ENCODE data around the gene FBN1. TPM values are rescaled to one million over a fixed set of nuclear protein-coding genes. Genes with fewer than 3 reads are reported as not detected.

FBN1 gene
- total and polyA plus RNA-seq, 2 experiments from 2014 or later = 1.9 to 3.8 TPM

DNA sequence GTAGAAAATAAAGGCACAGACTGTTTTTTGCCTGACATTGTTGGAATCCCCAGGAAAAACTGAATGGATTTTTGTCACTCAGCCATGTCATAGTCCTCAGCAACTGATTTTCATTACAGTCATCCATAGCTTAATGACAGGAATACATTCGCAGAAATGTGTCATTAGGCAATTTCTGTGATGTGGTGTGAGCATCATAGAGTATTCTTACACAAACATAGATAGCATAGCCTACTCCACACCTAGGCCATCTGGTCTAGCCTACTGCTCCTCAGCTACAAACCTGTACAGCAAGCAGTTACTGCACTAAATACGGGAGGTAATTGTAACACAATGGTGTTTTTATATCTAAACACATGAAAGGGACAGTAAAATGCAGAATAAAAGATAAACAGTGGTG lies 34.4 kb upstream of the FBN1 start (continued):
- TF ChIP-seq, protein P1, sequence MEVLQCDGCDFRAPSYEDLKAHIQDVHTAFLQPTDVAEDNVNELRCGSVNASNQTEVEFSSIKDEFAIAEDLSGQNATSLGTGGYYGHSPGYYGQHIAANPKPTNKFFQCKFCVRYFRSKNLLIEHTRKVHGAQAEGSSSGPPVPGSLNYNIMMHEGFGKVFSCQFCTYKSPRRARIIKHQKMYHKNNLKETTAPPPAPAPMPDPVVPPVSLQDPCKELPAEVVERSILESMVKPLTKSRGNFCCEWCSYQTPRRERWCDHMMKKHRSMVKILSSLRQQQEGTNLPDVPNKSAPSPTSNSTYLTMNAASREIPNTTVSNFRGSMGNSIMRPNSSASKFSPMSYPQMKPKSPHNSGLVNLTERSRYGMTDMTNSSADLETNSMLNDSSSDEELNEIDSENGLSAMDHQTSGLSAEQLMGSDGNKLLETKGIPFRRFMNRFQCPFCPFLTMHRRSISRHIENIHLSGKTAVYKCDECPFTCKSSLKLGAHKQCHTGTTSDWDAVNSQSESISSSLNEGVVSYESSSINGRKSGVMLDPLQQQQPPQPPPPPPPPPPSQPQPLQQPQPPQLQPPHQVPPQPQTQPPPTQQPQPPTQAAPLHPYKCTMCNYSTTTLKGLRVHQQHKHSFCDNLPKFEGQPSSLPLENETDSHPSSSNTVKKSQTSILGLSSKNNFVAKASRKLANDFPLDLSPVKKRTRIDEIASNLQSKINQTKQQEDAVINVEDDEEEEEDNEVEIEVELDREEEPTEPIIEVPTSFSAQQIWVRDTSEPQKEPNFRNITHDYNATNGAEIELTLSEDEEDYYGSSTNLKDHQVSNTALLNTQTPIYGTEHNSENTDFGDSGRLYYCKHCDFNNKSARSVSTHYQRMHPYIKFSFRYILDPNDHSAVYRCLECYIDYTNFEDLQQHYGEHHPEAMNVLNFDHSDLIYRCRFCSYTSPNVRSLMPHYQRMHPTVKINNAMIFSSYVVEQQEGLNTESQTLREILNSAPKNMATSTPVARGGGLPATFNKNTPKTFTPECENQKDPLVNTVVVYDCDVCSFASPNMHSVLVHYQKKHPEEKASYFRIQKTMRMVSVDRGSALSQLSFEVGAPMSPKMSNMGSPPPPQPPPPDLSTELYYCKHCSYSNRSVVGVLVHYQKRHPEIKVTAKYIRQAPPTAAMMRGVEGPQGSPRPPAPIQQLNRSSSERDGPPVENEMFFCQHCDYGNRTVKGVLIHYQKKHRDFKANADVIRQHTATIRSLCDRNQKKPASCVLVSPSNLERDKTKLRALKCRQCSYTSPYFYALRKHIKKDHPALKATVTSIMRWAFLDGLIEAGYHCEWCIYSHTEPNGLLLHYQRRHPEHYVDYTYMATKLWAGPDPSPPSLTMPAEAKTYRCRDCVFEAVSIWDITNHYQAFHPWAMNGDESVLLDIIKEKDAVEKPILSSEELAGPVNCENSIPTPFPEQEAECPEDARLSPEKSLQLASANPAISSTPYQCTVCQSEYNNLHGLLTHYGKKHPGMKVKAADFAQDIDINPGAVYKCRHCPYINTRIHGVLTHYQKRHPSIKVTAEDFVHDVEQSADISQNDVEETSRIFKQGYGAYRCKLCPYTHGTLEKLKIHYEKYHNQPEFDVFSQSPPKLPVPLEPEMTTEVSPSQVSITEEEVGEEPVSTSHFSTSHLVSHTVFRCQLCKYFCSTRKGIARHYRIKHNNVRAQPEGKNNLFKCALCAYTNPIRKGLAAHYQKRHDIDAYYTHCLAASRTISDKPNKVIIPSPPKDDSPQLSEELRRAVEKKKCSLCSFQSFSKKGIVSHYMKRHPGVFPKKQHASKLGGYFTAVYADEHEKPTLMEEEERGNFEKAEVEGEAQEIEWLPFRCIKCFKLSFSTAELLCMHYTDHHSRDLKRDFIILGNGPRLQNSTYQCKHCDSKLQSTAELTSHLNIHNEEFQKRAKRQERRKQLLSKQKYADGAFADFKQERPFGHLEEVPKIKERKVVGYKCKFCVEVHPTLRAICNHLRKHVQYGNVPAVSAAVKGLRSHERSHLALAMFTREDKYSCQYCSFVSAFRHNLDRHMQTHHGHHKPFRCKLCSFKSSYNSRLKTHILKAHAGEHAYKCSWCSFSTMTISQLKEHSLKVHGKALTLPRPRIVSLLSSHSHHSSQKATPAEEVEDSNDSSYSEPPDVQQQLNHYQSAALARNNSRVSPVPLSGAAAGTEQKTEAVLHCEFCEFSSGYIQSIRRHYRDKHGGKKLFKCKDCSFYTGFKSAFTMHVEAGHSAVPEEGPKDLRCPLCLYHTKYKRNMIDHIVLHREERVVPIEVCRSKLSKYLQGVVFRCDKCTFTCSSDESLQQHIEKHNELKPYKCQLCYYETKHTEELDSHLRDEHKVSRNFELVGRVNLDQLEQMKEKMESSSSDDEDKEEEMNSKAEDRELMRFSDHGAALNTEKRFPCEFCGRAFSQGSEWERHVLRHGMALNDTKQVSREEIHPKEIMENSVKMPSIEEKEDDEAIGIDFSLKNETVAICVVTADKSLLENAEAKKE (CRISPR knock-in tag; IDR thresholded peaks at IDR 0.05) = no peak
- TF ChIP-seq EZH2 (IDR thresholded peaks at IDR 0.05; ENCODE audit: low read depth, unreplicated experiment) = no peak

DNA sequence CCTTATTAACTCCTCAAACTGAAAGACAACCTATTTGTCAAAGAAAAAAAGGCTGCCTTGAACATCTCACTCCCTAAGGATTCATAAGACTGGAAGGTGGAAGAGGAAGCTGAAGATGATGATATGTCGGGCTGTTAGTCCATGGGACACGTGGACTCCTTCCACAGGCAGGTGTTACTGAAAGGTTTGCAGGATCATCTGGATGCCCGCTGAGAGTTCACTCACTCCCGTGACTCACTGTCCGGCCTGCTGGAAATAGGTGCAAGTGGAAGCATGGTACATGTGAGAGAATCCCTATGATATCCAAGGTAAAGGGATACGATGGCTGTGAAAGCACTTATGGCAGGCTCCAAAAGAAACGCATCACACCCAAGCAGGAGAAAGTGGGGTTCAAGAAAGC lies 33.3 kb upstream of the FBN1 start:
- Histone ChIP-seq H3K4me3 (no peak overlapping the region), H3K36me3 (ENCODE audit: insufficient read depth) (no peaks in the 10 kb centered on the region), H3K27ac (ENCODE audit: low read depth) (no peak overlapping the region), H2AFZ (no peak overlapping the region), H3K4me1 (ENCODE audit: insufficient read depth) (no peaks in the 10 kb centered on the region), H3K27me3 (ENCODE audit: insufficient read depth) (no peaks in the 10 kb centered on the region), H3F3A (replicated peaks; ENCODE audit: low read depth) (no peaks in the 10 kb centered on the region), H4K20me1 (replicated peaks; ENCODE audit: insufficient read depth) (no peaks in the 10 kb centered on the region), H3K4me2 (no peak overlapping the region), H3K9me2 (ENCODE audit: insufficient read depth) (peaks cover 9% of the 10 kb centered on the region; the same call in 1 of the 2 replicates), H3K79me2 (replicated peaks; ENCODE audit: insufficient read depth) (no peaks in the 10 kb centered on the region)
- Mint-ChIP-seq H3K27me3 (ENCODE audit: insufficient read depth, low read depth, poor library complexity) (no peaks in the 10 kb centered on the region), H3K4me1 (no peaks in the 10 kb centered on the region), H3K4me3 (no peak overlapping the region), H3K27ac (no peak overlapping the region), H3K9me3 (no peaks in the 10 kb centered on the region), H3K36me3 (ENCODE audit: low read depth) (no peaks in the 10 kb centered on the region)
- DNase-seq (ENCODE audit: low spot score) (no peak), ATAC-seq (no peak)
- no peak for TF ChIP-seq ZNF331 (CRISPR knock-in tag; IDR thresholded peaks at IDR 0.05; ENCODE audit: low read depth)
- TF ChIP-seq, protein P2, sequence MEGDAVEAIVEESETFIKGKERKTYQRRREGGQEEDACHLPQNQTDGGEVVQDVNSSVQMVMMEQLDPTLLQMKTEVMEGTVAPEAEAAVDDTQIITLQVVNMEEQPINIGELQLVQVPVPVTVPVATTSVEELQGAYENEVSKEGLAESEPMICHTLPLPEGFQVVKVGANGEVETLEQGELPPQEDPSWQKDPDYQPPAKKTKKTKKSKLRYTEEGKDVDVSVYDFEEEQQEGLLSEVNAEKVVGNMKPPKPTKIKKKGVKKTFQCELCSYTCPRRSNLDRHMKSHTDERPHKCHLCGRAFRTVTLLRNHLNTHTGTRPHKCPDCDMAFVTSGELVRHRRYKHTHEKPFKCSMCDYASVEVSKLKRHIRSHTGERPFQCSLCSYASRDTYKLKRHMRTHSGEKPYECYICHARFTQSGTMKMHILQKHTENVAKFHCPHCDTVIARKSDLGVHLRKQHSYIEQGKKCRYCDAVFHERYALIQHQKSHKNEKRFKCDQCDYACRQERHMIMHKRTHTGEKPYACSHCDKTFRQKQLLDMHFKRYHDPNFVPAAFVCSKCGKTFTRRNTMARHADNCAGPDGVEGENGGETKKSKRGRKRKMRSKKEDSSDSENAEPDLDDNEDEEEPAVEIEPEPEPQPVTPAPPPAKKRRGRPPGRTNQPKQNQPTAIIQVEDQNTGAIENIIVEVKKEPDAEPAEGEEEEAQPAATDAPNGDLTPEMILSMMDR (conservative IDR thresholded peaks at IDR 0.05; ENCODE audit: low read depth in 2 of 2) = no peak
- TF ChIP-seq EZH2phosphoT487 (IDR thresholded peaks at IDR 0.05; ENCODE audit: unreplicated experiment) = no peak
- TF ChIP-seq, protein P3, sequence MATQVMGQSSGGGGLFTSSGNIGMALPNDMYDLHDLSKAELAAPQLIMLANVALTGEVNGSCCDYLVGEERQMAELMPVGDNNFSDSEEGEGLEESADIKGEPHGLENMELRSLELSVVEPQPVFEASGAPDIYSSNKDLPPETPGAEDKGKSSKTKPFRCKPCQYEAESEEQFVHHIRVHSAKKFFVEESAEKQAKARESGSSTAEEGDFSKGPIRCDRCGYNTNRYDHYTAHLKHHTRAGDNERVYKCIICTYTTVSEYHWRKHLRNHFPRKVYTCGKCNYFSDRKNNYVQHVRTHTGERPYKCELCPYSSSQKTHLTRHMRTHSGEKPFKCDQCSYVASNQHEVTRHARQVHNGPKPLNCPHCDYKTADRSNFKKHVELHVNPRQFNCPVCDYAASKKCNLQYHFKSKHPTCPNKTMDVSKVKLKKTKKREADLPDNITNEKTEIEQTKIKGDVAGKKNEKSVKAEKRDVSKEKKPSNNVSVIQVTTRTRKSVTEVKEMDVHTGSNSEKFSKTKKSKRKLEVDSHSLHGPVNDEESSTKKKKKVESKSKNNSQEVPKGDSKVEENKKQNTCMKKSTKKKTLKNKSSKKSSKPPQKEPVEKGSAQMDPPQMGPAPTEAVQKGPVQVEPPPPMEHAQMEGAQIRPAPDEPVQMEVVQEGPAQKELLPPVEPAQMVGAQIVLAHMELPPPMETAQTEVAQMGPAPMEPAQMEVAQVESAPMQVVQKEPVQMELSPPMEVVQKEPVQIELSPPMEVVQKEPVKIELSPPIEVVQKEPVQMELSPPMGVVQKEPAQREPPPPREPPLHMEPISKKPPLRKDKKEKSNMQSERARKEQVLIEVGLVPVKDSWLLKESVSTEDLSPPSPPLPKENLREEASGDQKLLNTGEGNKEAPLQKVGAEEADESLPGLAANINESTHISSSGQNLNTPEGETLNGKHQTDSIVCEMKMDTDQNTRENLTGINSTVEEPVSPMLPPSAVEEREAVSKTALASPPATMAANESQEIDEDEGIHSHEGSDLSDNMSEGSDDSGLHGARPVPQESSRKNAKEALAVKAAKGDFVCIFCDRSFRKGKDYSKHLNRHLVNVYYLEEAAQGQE (IDR thresholded peaks at IDR 0.05; ENCODE audit: unreplicated experiment) = no peak
- no peak for TF ChIP-seq CREB1 (CRISPR knock-in tag; IDR thresholded peaks at IDR 0.05; ENCODE audit: low read depth)
